Left ventricle myocardium inferior (tissue), 1 donor: ENCODE measurements around the gene CD53. TPM values are rescaled to one million over a fixed set of nuclear protein-coding genes. Genes with fewer than 3 reads are reported as not detected.

ENCODE experiments used
- DNase-seq: peaks from one replicate; pipeline ENCODE4 v3.0.0-alpha.2; 2020
- H3K27ac ChIP-seq: fragments of 200-600 bp; replicated peaks from 2 replicates; pipeline ENCODE4 v1.8.0; 2021
- H3K27me3 ChIP-seq: fragments of 200-600 bp; 2 replicates; pipeline ENCODE4 v1.8.0; 2021; ENCODE audit warnings: low read depth
- H3K36me3 ChIP-seq: fragments of 200-600 bp; 2 replicates; pipeline ENCODE4 v1.8.0; 2021
- H3K4me1 ChIP-seq: fragments of 200-600 bp; 2 replicates; pipeline ENCODE4 v1.8.0; 2021
- H3K4me3 ChIP-seq: fragments of 200-600 bp; 2 replicates; pipeline ENCODE4 v1.8.0; 2021; ENCODE audit warnings: mild to moderate bottlenecking, moderate library complexity
- H3K9me3 ChIP-seq: fragments of 200-600 bp; replicated peaks from 2 replicates; pipeline ENCODE4 v1.8.0; 2021
- intact Hi-C: fragments of 100-400 bp; cut with micrococcal nuclease; formaldehyde crosslinking; loops from one replicate; pipeline ENCODE4 v1.11.0; 2022
- total RNA-seq: library from RNA; stranded (reverse); fragmentation: NEBNext Ultra II Directional; extraction: Animal tissue kit (Norgen Biotek cat#: 25700); gene quantifications from one replicate; pipeline ENCODE4 v1.2.1, GENCODE V29; 2021
- TF ChIP-seq, protein P1 (sequence below): fragments of 200-600 bp; IDR thresholded peaks from 2 replicates; pipeline ENCODE4 v1.8.0; 2021; ENCODE audit warnings: antibody characterized with exemption, mild to moderate bottlenecking, borderline replicate concordance
- donor health status: DM: no; HTN: yes; CAD: no; lungs with severe emphysema.

Gene CD53
- total RNA-seq, 1 donor from 2014 or later, result 7.5 TPM

GRCh38 chr1:110872366-110872744, 593 bp upstream of the CD53 start:
- TF ChIP-seq, protein P1, sequence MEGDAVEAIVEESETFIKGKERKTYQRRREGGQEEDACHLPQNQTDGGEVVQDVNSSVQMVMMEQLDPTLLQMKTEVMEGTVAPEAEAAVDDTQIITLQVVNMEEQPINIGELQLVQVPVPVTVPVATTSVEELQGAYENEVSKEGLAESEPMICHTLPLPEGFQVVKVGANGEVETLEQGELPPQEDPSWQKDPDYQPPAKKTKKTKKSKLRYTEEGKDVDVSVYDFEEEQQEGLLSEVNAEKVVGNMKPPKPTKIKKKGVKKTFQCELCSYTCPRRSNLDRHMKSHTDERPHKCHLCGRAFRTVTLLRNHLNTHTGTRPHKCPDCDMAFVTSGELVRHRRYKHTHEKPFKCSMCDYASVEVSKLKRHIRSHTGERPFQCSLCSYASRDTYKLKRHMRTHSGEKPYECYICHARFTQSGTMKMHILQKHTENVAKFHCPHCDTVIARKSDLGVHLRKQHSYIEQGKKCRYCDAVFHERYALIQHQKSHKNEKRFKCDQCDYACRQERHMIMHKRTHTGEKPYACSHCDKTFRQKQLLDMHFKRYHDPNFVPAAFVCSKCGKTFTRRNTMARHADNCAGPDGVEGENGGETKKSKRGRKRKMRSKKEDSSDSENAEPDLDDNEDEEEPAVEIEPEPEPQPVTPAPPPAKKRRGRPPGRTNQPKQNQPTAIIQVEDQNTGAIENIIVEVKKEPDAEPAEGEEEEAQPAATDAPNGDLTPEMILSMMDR, result no peak
- H3K4me1 ChIP-seq, result no peaks in the 10 kb centered on the region
- H3K27ac ChIP-seq, result peak overlapping the region; percentile 38
- intact Hi-C loops, result no loop called here
- no peak for DNase-seq
- H3K27me3 ChIP-seq, result no peaks in the 10 kb centered on the region
- H3K4me3 ChIP-seq, result no peak overlapping the region
- peaks cover 12% of the 10 kb centered on the region for H3K9me3 ChIP-seq
- no peaks in the 10 kb centered on the region for H3K36me3 ChIP-seq

GRCh38 chr1:110873856-110874255, 908 bp downstream of the CD53 start:
- DNase-seq, result no peak
- intact Hi-C loops, result no loop called here

DNA sequence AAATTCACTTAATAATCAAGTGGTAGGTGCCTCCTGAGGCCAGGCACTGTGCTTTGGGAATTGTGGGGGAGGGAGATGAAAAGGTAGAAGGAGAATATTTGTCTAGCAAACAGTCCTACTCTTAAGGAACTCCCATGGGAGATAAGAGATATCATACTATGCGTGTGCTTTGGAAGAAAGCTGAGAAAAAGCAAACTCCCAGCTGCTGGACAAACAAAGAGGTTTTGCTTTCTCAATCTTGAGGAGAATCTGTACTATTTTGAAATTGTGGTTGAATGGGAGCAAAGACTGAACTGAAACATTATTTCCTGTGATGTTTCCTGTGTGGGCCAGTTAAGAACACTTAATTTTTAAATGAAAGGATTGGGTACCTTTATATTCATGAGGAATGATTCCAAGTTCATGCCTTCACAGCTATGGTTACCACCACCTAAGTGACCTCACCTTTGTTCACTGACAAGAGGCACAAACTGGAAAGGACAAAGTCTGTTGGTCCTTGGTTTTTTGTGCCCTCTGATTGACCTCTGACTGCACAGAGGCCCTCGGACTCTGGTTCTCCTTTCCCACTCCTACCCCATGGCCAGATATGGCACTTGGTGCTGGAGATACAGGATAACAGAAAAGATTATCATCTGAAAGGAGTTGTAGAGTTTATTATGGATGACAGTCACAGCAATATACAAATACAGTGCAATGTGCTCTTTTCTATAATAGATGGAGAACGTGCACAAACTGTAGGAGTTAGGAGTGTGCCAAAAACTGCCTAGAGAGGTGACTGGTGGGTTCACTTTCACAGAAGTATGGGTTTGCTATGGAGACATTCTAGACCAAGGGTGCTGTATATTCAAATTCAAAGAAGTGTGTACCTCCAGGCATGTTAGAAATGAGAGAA, 1.6 kb downstream of the CD53 start:
- Histone ChIP-seq H3K27me3 (no peaks in the 10 kb centered on the region), H3K9me3 (no peaks in the 10 kb centered on the region), H3K27ac (peak overlapping the region; percentile 3), H3K4me1 (no peaks in the 10 kb centered on the region), H3K36me3 (no peaks in the 10 kb centered on the region), H3K4me3 (peak overlapping the region; percentile 48)
- TF ChIP-seq, protein P1, result no peak
- intact Hi-C loops, result no loop called here
- no peak for DNase-seq

More at GRCh38 chr1:110873856-110874255, 908 bp downstream of the CD53 start:
- Histone ChIP-seq H3K4me3 (peak overlapping the region; percentile 48), H3K27ac (peak overlapping the region; percentile 3), H3K36me3 (no peaks in the 10 kb centered on the region), H3K27me3 (no peaks in the 10 kb centered on the region), H3K9me3 (no peaks in the 10 kb centered on the region), H3K4me1 (no peaks in the 10 kb centered on the region)
- TF ChIP-seq, protein P1, result no peak

DNA sequence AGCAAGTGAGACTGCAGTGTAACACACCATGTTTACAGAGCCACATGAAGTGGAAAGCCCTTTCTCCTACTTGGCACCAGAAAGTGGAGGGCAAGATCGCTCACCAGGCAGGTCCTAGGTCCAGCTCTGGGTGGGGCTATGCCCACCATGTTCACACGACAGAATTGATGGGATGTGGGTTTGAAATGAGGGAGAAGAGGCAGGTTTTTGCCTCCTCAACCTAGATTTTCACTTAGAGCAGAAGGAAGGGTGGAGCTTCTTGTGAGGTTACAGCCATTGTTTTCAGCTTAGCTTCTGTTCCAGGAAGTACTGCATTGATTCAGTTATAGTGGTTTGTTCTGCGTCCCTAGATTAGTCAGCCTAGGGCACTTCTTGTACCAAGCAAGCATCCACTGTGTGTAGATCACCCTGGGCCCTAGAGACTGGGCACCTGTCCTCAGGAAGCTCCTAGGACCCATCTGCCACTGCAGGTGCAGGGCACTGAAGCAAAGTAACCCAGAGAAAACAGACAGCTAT, 2.3 kb downstream of the CD53 start:
- H3K4me1 ChIP-seq, result no peaks in the 10 kb centered on the region
- no peak for DNase-seq
- H3K27ac ChIP-seq, result peak overlapping the region; percentile 3
- TF ChIP-seq, protein P1, result no peak
- H3K4me3 ChIP-seq, result peak overlapping the region; percentile 48
- H3K9me3 ChIP-seq, result no peaks in the 10 kb centered on the region
- H3K27me3 ChIP-seq, result no peaks in the 10 kb centered on the region
- intact Hi-C loops, result no loop called here
- no peaks in the 10 kb centered on the region for H3K36me3 ChIP-seq

- H3K4me3 ChIP-seq, result no peak overlapping the region
- H3K36me3 ChIP-seq, result no peaks in the 10 kb centered on the region
- no peaks in the 10 kb centered on the region for H3K4me1 ChIP-seq
- no peak for DNase-seq
- TF ChIP-seq, protein P1, result no peak
- no peaks in the 10 kb centered on the region for H3K9me3 ChIP-seq
- intact Hi-C loops, result no loop called here
- H3K27ac ChIP-seq, result no peak overlapping the region
- H3K27me3 ChIP-seq, result no peaks in the 10 kb centered on the region
These were observed 3.9 kb downstream of the CD53 start for GRCh38 chr1:110876748-110877341.
